Neural cell (in vitro differentiated cells): ENCODE data around the gene FHOD1. TPM values are rescaled to one million over a fixed set of nuclear protein-coding genes. Genes with fewer than 3 reads are reported as not detected.

Experiments
- H2AFZ ChIP-seq: fragments of 200-600, 300-800 bp; sonication (generic), shearing (Covaris generic); 2 replicates; pipeline ENCODE4 v1.6.0; 2014; ENCODE audit warnings: low read depth, mild to moderate bottlenecking, antibody characterized with exemption, low read length, moderate library complexity
- H3F3A ChIP-seq: fragments of 200-600 bp; shearing (Covaris generic); 2 replicates; pipeline ENCODE4 v1.6.1; 2016; ENCODE audit warnings: mild to moderate bottlenecking, moderate library complexity, mixed read lengths, antibody characterized with exemption, low read length; ENCODE audit not compliant: insufficient read depth, poor library complexity, severe bottlenecking
- H3K27ac ChIP-seq: fragments of 200-600, 300-800 bp; sonication (generic), shearing (Covaris generic); 2 replicates; pipeline ENCODE4 v1.5.1; 2014; ENCODE audit warnings: mild to moderate bottlenecking, low read length, moderate library complexity
- H3K27me3 ChIP-seq: fragments of 300-800, 200-600 bp; sonication (generic), shearing (Covaris generic); 2 replicates; pipeline ENCODE4 v1.6.0; 2014; ENCODE audit warnings: mild to moderate bottlenecking, low read depth, low read length, moderate library complexity; ENCODE audit not compliant: insufficient read depth
- H3K36me3 ChIP-seq: fragments of 300-800, 200-600 bp; sonication (generic), shearing (Covaris generic); 2 replicates; pipeline ENCODE4 v1.5.1; 2014; ENCODE audit warnings: mild to moderate bottlenecking, antibody characterized with exemption, low read length, moderate library complexity; ENCODE audit not compliant: insufficient read depth
- H3K4me2 ChIP-seq: fragments of 300-800, 200-600 bp; sonication (generic), shearing (Covaris generic); 2 replicates; pipeline ENCODE4 v1.6.0; 2014; ENCODE audit warnings: mild to moderate bottlenecking, low read length
- H3K4me3 ChIP-seq: fragments of 300-800, 200-600 bp; sonication (generic), shearing (Covaris generic); 2 replicates; pipeline ENCODE4 v1.5.1; 2014; ENCODE audit warnings: mild to moderate bottlenecking, low read length, moderate library complexity
- H3K79me2 ChIP-seq: fragments of 200-600 bp; shearing (Covaris generic); replicated peaks from 2 replicates; pipeline ENCODE4 v1.6.0; 2014; ENCODE audit warnings: mild to moderate bottlenecking, low read length, moderate library complexity; ENCODE audit not compliant: insufficient read depth
- H3K9ac ChIP-seq: fragments of 300-800, 200-600 bp; sonication (generic), shearing (Covaris generic); 2 replicates; pipeline ENCODE4 v1.6.1; 2016; ENCODE audit warnings: mild to moderate bottlenecking, low read length, mixed read lengths
- H3K9me2 ChIP-seq: fragments of 200-600 bp; shearing (Covaris generic); 2 replicates; pipeline ENCODE4 v1.6.1; 2016; ENCODE audit warnings: mild to moderate bottlenecking, low read length, mixed read lengths; ENCODE audit not compliant: insufficient read depth
- H3K9me3 ChIP-seq: fragments of 200-600, 300-800 bp; sonication (generic), shearing (Covaris generic); 2 replicates; pipeline ENCODE4 v1.6.1; 2016; ENCODE audit warnings: mild to moderate bottlenecking, mixed run types, low read length, moderate library complexity, mixed read lengths
- H4K20me1 ChIP-seq: fragments of 200-600 bp; shearing (Covaris generic); 2 replicates; pipeline ENCODE4 v1.6.1; 2016; ENCODE audit warnings: mild to moderate bottlenecking, mixed run types; ENCODE audit not compliant: insufficient read depth
- CTCF ChIP-seq: fragments of 450-650 bp; IDR thresholded peaks from 2 replicates; pipeline ENCODE4 v1.5.1; 2014; ENCODE audit warnings: antibody characterized with exemption, mild to moderate bottlenecking, moderate library complexity; ENCODE audit not compliant: poor library complexity, severe bottlenecking
- EP300 ChIP-seq: fragments of 450-650 bp; conservative IDR thresholded peaks from 2 replicates; pipeline ENCODE4 v1.6.1; 2014; ENCODE audit warnings: antibody characterized with exemption, mild to moderate bottlenecking, moderate library complexity; ENCODE audit not compliant: poor library complexity, severe bottlenecking
- EZH2 ChIP-seq: fragments of 200-600, 300-800 bp; shearing (Covaris generic), sonication (generic); IDR thresholded peaks from 2 replicates; pipeline ENCODE4 v1.6.1; 2014; ENCODE audit warnings: antibody characterized with exemption, low read length, borderline replicate concordance, mild to moderate bottlenecking; ENCODE audit not compliant: insufficient read depth, poor library complexity, severe bottlenecking
- MXI1 ChIP-seq: fragments of 450-650 bp; conservative IDR thresholded peaks from 2 replicates; pipeline ENCODE4 v1.6.1; 2014; ENCODE audit warnings: antibody characterized with exemption, mild to moderate bottlenecking; ENCODE audit not compliant: poor library complexity, severe bottlenecking
- POLR2AphosphoS5 ChIP-seq: IDR thresholded peaks from 2 replicates; pipeline ENCODE4 v1.6.1; 2012
- RAD21 ChIP-seq: fragments of 450-650 bp; conservative IDR thresholded peaks from 2 replicates; pipeline ENCODE4 v1.6.1; 2014; ENCODE audit warnings: antibody characterized with exemption, mild to moderate bottlenecking, moderate library complexity
- REST ChIP-seq: IDR thresholded peaks from 2 replicates; pipeline ENCODE4 v1.6.1; 2012; ENCODE audit warnings: borderline replicate concordance
- SMC3 ChIP-seq: fragments of 450-650 bp; conservative IDR thresholded peaks from 2 replicates; pipeline ENCODE4 v1.6.1; 2014; ENCODE audit warnings: antibody characterized with exemption, mild to moderate bottlenecking, moderate library complexity; ENCODE audit not compliant: poor library complexity
- TAF1 ChIP-seq: IDR thresholded peaks from 2 replicates; pipeline ENCODE4 v1.6.1; 2012; ENCODE audit warnings: low read depth
- polyA plus RNA-seq: library from polyadenylated mRNA; depleted of rRNA; stranded (reverse); fragments of >200 nt; gene quantifications from 2 replicates; pipeline ENCODE4 v1.2.3, GENCODE V29; 2014

FHOD1 gene
- polyA plus RNA-seq, 1 donor from 2014 or later: 6.3 TPM

GRCh38 chr16:67198238-67198734 lies 49.0 kb downstream of the FHOD1 start:
- Histone ChIP-seq H3K4me2 (no peak overlapping the region), H3K9me3 (no peaks in the 10 kb centered on the region), H3K4me3 (no peak overlapping the region), H3K9ac (no peak overlapping the region), H3F3A (no peaks in the 10 kb centered on the region), H3K79me2 (peaks cover 3% of the 10 kb centered on the region), H3K36me3 (no peaks in the 10 kb centered on the region), H2AFZ (no peak overlapping the region), H3K27me3 (no peaks in the 10 kb centered on the region), H4K20me1 (no peaks in the 10 kb centered on the region), H3K27ac (no peak overlapping the region), H3K9me2 (no peaks in the 10 kb centered on the region)
- TF ChIP-seq MXI1 (no peak), REST (no peak), CTCF (peak; percentile 40)

GRCh38 chr16:67197704-67198103 lies 49.6 kb downstream of the FHOD1 start:
- Histone ChIP-seq H3K27ac (no peak overlapping the region), H3K27me3 (no peaks in the 10 kb centered on the region), H3K4me2 (no peak overlapping the region), H3K9me2 (no peaks in the 10 kb centered on the region), H3K9me3 (no peaks in the 10 kb centered on the region), H3K79me2 (peaks cover 9% of the 10 kb centered on the region), H3K4me3 (no peak overlapping the region), H2AFZ (no peak overlapping the region), H4K20me1 (no peaks in the 10 kb centered on the region), H3K36me3 (no peaks in the 10 kb centered on the region), H3F3A (no peaks in the 10 kb centered on the region), H3K9ac (no peak overlapping the region)
- TF ChIP-seq POLR2AphosphoS5: no peak
- no peak for TF ChIP-seq MXI1
- TF ChIP-seq TAF1: no peak
- TF ChIP-seq REST: no peak
- no peak for TF ChIP-seq EZH2
- no peak for TF ChIP-seq RAD21
- no peak for TF ChIP-seq CTCF
- TF ChIP-seq EP300: no peak
- TF ChIP-seq SMC3: no peak
